K562 (cell line): Measurements from ENCODE around the gene CSNK1G1. TPM values are rescaled to one million over a fixed set of nuclear protein-coding genes. Genes with fewer than 3 reads are reported as not detected.

ENCODE experiments used
- BRF1 ChIP-seq: IDR thresholded peaks from 3 replicates; pipeline ENCODE4 v1.6.1; 2011; ENCODE audit warnings: borderline replicate concordance, mild to moderate bottlenecking; ENCODE audit not compliant: insufficient read length; ENCODE audit errors: extremely low read depth
- CC2D1A ChIP-seq: fragments of 450-650 bp; IDR thresholded peaks from 2 replicates; pipeline ENCODE4 v1.6.1; 2017; ENCODE audit warnings: mild to moderate bottlenecking
- CEBPB ChIP-seq: fragments of 450-650 bp; IDR thresholded peaks from 2 replicates; pipeline ENCODE4 v1.6.1; 2016; ENCODE audit warnings: missing genetic modification characterization, missing compliant biosample characterization
- FUS ChIP-seq: fragments of 200-400 bp; formaldehyde crosslinking; optimal IDR thresholded peaks from 2 replicates; pipeline ENCODE3; 2017; ENCODE audit warnings: low read depth, low read length
- JUN ChIP-seq, 2 experiments: sonication (generic) in 1 of 2; formaldehyde crosslinking in 1 of 2; IDR thresholded peaks; 2 replicates each; pipeline versions ENCODE4 v1.6.1 to v1.8.0; 2012 to 2022; ENCODE audit warnings: borderline replicate concordance in 2 of 2, mild to moderate bottlenecking in 2 of 2, improper control_type of control experiment in 1 of 2, low read depth in 1 of 2, low read length in 1 of 2, missing genetic modification reagents in 1 of 2
- NEUROD1 ChIP-seq: fragments of 150-350 bp; IDR thresholded peaks from 2 replicates; pipeline ENCODE4 v1.6.1; 2014; ENCODE audit warnings: borderline replicate concordance, low read length, low read depth; ENCODE audit not compliant: partially characterized antibody
- ZNF140 ChIP-seq: fragments of 250-450 bp; sonication (Bioruptor Pico); IDR thresholded peaks from 2 replicates; pipeline ENCODE4 v1.8.0; 2021; ENCODE audit warnings: moderate library complexity, mild to moderate bottlenecking, inconsistent platforms
- polyA plus RNA-seq, 8 experiments: library from polyadenylated mRNA; depleted of rRNA in 4 of 8; stranded (reverse) in 5 of 8; unstranded in 3 of 8; fragments of >200 nt; fragmentation: Nextera tagmentation in 2 of 8; fragmentation: Illumina TruSeq in 1 of 8; extraction: Ambion mirVana in 2 of 8; extraction: Trizol in 1 of 8; gene quantifications; 2 replicates each; pipeline versions ENCODE4 v1.2.1 to v1.2.3, GENCODE V29; 2011 to 2014; ENCODE audit warnings: inconsistent platforms in 1 of 8, missing spikeins in 1 of 8
- total RNA-seq, 7 experiments: library from RNA; depleted of rRNA in 6 of 7; stranded (reverse); fragments of >200 nt in 6 of 7; fragmentation: Illumina TruSeq in 2 of 7; extraction: Trizol in 2 of 7; gene quantifications; 2 replicates each; pipeline versions ENCODE4 v1.2.1 to v1.2.3, GENCODE V29; 2011 to 2021; ENCODE audit warnings: low replicate concordance in 1 of 7
- TF ChIP-seq, protein P1 (sequence below): fragments of 200-600 bp; sonication (generic); IDR thresholded peaks from one replicate; pipeline ENCODE4 v1.6.1; 2012; ENCODE audit warnings: mild to moderate bottlenecking, low read depth, low read length, inconsistent platforms
- TF ChIP-seq, protein P2 (sequence below), 3 experiments: fragments of 200-800 bp in 1 of 3; fragments of 250-450 bp in 1 of 3; fragments of 450-650 bp in 1 of 3; sonication (Bioruptor Pico) in 1 of 3; sonication (Bioruptor generic) in 1 of 3; formaldehyde crosslinking in 1 of 3; IDR thresholded peaks; 2 replicates each; pipeline versions ENCODE4 v1.6.1 to v1.8.0; 2016 to 2022; ENCODE audit warnings: mild to moderate bottlenecking in 2 of 3, missing genetic modification characterization in 2 of 3, missing compliant biosample characterization in 1 of 3, moderate library complexity in 1 of 3

CSNK1G1 gene
- total and polyA plus RNA-seq, 9 of the 15 experiments (the other 6 are each of a cell fraction or from before 2014, with no cell fraction given): 4.5 to 18.5 (median 9.5) TPM

DNA sequence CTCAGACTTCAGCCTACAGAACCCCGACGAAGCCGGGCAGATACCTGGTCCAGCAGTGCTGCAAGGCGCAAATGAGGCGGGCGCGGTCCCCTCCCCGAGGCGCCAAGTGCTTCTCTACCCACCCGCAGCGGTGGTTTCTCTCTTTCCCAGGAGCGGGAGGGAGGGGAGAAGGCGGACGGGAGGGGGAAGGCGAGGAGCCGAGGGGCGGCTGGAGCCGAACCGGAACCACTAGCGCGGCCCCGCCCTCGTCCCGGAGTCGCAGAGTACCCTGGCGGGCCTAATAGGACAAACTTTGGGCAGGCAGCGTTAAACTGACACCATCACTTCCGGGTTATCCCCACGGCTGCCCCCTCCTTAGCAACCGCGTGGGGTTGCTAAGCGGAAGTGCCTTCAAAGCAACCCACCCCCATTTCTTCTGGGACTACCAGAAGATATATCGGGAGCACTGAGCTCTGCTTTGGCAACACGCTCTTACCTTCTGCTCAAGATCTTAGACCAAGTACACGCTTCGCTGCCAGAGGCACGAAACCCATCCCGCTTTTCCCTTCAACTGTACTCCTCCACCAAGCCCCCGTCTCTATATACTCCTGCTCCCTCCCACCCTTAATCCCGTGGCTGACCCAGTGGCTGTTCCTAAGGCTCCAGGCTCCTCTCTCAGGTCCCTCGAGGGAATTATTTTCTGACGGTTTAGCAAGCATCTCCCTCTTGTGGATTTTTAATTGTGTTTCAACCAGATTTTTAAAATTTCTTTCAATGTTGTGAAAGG, at the start of gene CSNK1G1 (continued):
- TF ChIP-seq BRF1 (no peak), NEUROD1 (no peak), JUN (IDR thresholded peaks at IDR 0.05; ENCODE audit: borderline replicate concordance, low read depth, low read length) (peak; percentile 26; the same call in 1 of the 2 replicates), JUN (CRISPR knock-in tag; IDR thresholded peaks at IDR 0.05; ENCODE audit: borderline replicate concordance) (no peak), FUS (no peak), ZNF140 (CRISPR knock-in tag) (no peak), CEBPB (0 out of 2 replicates have a peak, but pooled peaks have one; percentile 25), CC2D1A (peak; percentile 63)
- TF ChIP-seq, protein P1, sequence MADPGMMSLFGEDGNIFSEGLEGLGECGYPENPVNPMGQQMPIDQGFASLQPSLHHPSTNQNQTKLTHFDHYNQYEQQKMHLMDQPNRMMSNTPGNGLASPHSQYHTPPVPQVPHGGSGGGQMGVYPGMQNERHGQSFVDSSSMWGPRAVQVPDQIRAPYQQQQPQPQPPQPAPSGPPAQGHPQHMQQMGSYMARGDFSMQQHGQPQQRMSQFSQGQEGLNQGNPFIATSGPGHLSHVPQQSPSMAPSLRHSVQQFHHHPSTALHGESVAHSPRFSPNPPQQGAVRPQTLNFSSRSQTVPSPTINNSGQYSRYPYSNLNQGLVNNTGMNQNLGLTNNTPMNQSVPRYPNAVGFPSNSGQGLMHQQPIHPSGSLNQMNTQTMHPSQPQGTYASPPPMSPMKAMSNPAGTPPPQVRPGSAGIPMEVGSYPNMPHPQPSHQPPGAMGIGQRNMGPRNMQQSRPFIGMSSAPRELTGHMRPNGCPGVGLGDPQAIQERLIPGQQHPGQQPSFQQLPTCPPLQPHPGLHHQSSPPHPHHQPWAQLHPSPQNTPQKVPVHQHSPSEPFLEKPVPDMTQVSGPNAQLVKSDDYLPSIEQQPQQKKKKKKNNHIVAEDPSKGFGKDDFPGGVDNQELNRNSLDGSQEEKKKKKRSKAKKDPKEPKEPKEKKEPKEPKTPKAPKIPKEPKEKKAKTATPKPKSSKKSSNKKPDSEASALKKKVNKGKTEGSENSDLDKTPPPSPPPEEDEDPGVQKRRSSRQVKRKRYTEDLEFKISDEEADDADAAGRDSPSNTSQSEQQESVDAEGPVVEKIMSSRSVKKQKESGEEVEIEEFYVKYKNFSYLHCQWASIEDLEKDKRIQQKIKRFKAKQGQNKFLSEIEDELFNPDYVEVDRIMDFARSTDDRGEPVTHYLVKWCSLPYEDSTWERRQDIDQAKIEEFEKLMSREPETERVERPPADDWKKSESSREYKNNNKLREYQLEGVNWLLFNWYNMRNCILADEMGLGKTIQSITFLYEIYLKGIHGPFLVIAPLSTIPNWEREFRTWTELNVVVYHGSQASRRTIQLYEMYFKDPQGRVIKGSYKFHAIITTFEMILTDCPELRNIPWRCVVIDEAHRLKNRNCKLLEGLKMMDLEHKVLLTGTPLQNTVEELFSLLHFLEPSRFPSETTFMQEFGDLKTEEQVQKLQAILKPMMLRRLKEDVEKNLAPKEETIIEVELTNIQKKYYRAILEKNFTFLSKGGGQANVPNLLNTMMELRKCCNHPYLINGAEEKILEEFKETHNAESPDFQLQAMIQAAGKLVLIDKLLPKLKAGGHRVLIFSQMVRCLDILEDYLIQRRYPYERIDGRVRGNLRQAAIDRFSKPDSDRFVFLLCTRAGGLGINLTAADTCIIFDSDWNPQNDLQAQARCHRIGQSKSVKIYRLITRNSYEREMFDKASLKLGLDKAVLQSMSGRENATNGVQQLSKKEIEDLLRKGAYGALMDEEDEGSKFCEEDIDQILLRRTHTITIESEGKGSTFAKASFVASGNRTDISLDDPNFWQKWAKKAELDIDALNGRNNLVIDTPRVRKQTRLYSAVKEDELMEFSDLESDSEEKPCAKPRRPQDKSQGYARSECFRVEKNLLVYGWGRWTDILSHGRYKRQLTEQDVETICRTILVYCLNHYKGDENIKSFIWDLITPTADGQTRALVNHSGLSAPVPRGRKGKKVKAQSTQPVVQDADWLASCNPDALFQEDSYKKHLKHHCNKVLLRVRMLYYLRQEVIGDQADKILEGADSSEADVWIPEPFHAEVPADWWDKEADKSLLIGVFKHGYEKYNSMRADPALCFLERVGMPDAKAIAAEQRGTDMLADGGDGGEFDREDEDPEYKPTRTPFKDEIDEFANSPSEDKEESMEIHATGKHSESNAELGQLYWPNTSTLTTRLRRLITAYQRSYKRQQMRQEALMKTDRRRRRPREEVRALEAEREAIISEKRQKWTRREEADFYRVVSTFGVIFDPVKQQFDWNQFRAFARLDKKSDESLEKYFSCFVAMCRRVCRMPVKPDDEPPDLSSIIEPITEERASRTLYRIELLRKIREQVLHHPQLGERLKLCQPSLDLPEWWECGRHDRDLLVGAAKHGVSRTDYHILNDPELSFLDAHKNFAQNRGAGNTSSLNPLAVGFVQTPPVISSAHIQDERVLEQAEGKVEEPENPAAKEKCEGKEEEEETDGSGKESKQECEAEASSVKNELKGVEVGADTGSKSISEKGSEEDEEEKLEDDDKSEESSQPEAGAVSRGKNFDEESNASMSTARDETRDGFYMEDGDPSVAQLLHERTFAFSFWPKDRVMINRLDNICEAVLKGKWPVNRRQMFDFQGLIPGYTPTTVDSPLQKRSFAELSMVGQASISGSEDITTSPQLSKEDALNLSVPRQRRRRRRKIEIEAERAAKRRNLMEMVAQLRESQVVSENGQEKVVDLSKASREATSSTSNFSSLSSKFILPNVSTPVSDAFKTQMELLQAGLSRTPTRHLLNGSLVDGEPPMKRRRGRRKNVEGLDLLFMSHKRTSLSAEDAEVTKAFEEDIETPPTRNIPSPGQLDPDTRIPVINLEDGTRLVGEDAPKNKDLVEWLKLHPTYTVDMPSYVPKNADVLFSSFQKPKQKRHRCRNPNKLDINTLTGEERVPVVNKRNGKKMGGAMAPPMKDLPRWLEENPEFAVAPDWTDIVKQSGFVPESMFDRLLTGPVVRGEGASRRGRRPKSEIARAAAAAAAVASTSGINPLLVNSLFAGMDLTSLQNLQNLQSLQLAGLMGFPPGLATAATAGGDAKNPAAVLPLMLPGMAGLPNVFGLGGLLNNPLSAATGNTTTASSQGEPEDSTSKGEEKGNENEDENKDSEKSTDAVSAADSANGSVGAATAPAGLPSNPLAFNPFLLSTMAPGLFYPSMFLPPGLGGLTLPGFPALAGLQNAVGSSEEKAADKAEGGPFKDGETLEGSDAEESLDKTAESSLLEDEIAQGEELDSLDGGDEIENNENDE: no peak
- TF ChIP-seq, protein P2, sequence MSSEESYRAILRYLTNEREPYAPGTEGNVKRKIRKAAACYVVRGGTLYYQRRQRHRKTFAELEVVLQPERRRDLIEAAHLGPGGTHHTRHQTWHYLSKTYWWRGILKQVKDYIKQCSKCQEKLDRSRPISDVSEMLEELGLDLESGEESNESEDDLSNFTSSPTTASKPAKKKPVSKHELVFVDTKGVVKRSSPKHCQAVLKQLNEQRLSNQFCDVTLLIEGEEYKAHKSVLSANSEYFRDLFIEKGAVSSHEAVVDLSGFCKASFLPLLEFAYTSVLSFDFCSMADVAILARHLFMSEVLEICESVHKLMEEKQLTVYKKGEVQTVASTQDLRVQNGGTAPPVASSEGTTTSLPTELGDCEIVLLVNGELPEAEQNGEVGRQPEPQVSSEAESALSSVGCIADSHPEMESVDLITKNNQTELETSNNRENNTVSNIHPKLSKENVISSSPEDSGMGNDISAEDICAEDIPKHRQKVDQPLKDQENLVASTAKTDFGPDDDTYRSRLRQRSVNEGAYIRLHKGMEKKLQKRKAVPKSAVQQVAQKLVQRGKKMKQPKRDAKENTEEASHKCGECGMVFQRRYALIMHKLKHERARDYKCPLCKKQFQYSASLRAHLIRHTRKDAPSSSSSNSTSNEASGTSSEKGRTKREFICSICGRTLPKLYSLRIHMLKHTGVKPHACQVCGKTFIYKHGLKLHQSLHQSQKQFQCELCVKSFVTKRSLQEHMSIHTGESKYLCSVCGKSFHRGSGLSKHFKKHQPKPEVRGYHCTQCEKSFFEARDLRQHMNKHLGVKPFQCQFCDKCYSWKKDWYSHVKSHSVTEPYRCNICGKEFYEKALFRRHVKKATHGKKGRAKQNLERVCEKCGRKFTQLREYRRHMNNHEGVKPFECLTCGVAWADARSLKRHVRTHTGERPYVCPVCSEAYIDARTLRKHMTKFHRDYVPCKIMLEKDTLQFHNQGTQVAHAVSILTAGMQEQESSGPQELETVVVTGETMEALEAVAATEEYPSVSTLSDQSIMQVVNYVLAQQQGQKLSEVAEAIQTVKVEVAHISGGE (CRISPR knock-in tag; IDR thresholded peaks at IDR 0.05): peak in 2 of 3 experiments; percentile 67 to 94; a peak in 3 of 6 replicates
